ENCODE measurements around the gene CD274. TPM values are rescaled to one million over a fixed set of nuclear protein-coding genes. Genes with fewer than 3 reads are reported as not detected.

CD274 gene
- total and polyA plus RNA-seq, 2 of the 8 experiments (the other 6 are each of a cell fraction or from before 2014, with no cell fraction given): 0.08 to 0.15 TPM

GRCh38 chr9:5453673-5454072 lies 3.3 kb downstream of the CD274 start:
- H2BK20ac ChIP-seq (ENCODE audit: low read length): no peak overlapping the region
- no peak overlapping the region for H3K4ac ChIP-seq (replicated peaks; ENCODE audit: insufficient read length, low read depth, low read length)
- H3K18ac ChIP-seq (ENCODE audit: extremely low read depth, low read length): no peak overlapping the region
- no peak overlapping the region for H2BK15ac ChIP-seq (ENCODE audit: low read length)
- no peak overlapping the region for H3K4me3 ChIP-seq (ENCODE audit: extremely low read depth in 1 of 4, insufficient read depth in 2 of 4, low read depth in 3 of 4, low read length in 4 of 4)
- H4K91ac ChIP-seq (replicated peaks; ENCODE audit: insufficient read length, low read length): no peak overlapping the region
- H2BK5ac ChIP-seq (ENCODE audit: low read depth, low read length): no peak overlapping the region
- H3K4me1 ChIP-seq (replicated peaks in 1 of 4; ENCODE audit: control insufficient read depth in 3 of 4, insufficient read depth in 4 of 4, low read length in 3 of 4): peaks cover 0 to 2% (median under 1%) of the 10 kb centered on the region in 4 experiments; a peak in 2 of 7 replicates
- ChIA-PET CTCF (ENCODE audit: partially characterized antibody) (no interaction called here), POLR2A (ENCODE audit: partially characterized antibody) (no interaction called here)
- H3K27me3 ChIP-seq (replicated peaks in 1 of 4; ENCODE audit: control insufficient read depth in 3 of 4, extremely low read depth in 1 of 4, insufficient read depth in 3 of 4, low read length in 3 of 4): no peaks in the 10 kb centered on the region; a peak in 1 of 7 replicates
- H3K79me1 ChIP-seq (ENCODE audit: low read depth, low read length): no peaks in the 10 kb centered on the region
- FAIRE-seq (no peak), DNase-seq (ENCODE audit: low read depth in 1 of 2, low spot score in 2 of 2) (no peak)
- 48% methylated on average over 2 of the region's 2 CpGs; no CpG with 5 or more reads in 1 of the 2 experiments for WGBS, 2 experiments (ENCODE audit: extremely low coverage in 1 of 2, insufficient coverage in 1 of 2, insufficient read length in 1 of 2, insufficient replicate concordance in 2 of 2, low coverage in 1 of 2, low lambda C conversion rate in 2 of 2, missing lambda C conversion rate in 1 of 2)
- no peak overlapping the region for H3K14ac ChIP-seq (ENCODE audit: insufficient read length)
- no peak overlapping the region for H4K5ac ChIP-seq (ENCODE audit: insufficient read length, low read depth, low read length)
- no peak overlapping the region for H2BK120ac ChIP-seq (replicated peaks; ENCODE audit: low read depth, low read length)
- no peak overlapping the region for H2BK12ac ChIP-seq (ENCODE audit: low read depth, low read length)
- H3K36me3 ChIP-seq (ENCODE audit: control insufficient read depth in 2 of 4, insufficient read depth in 4 of 4, low read length in 3 of 4): no peaks in the 10 kb centered on the region
- no peak overlapping the region for H2AK5ac ChIP-seq (ENCODE audit: low read depth, low read length)
- no peak overlapping the region for H3K27ac ChIP-seq (ENCODE audit: low read depth, low read length)
- no peak overlapping the region for H4K8ac ChIP-seq (ENCODE audit: extremely low read depth, insufficient read depth, low read length)
- H4K20me1 ChIP-seq (replicated peaks in 1 of 2; ENCODE audit: control insufficient read depth in 1 of 2, insufficient read depth in 2 of 2, low read length in 2 of 2): no peaks in the 10 kb centered on the region
- no peaks in the 10 kb centered on the region for H3K79me2 ChIP-seq (ENCODE audit: control insufficient read depth in 1 of 2, insufficient read depth in 2 of 2, low read length in 2 of 2)
- no peaks in the 10 kb centered on the region; the same call in 1 of the 2 replicates for H3K23me2 ChIP-seq (ENCODE audit: low read depth, low read length)
- H3K4me2 ChIP-seq (ENCODE audit: insufficient read depth in 1 of 2, low read depth in 2 of 2, low read length in 2 of 2): no peak overlapping the region
- H3K9me3 ChIP-seq (ENCODE audit: insufficient read depth in 2 of 2, low read depth in 1 of 2, low read length in 1 of 2): no peaks in the 10 kb centered on the region
- H3K9ac ChIP-seq (replicated peaks in 1 of 4; ENCODE audit: extremely low read depth in 1 of 4, low read depth in 3 of 4, low read length in 3 of 4): no peak overlapping the region
- no peak overlapping the region for H3K56ac ChIP-seq (replicated peaks; ENCODE audit: insufficient read length, low read depth, low read length)
- H2AFZ ChIP-seq (ENCODE audit: low read length): no peak overlapping the region
- H3K23ac ChIP-seq (ENCODE audit: insufficient read length): no peak overlapping the region
- TF ChIP-seq POU5F1 (IDR thresholded peaks at IDR 0.05; ENCODE audit: low read depth, low read length) (no peak), RBBP5 (IDR thresholded peaks at IDR 0.05; ENCODE audit: borderline replicate concordance, low read depth, low read length) (no peak), ATF2 (IDR thresholded peaks at IDR 0.05; ENCODE audit: low read length) (no peak), RAD21 (IDR thresholded peaks at IDR 0.05 in 1 of 2, conservative IDR thresholded peaks at IDR 0.05 in 1 of 2; ENCODE audit: low read depth in 2 of 2, low read length in 2 of 2) (no peak), SRF (IDR thresholded peaks at IDR 0.05; ENCODE audit: low read depth, low read length) (no peak), POLR2AphosphoS5 (IDR thresholded peaks at IDR 0.05; ENCODE audit: low read depth, low read length) (no peak), HDAC6 (IDR thresholded peaks at IDR 0.05; ENCODE audit: low read depth, low read length) (no peak), PHF8 (conservative IDR thresholded peaks at IDR 0.05; ENCODE audit: low read depth, low read length) (no peak), KDM4A (IDR thresholded peaks at IDR 0.05; ENCODE audit: low read depth, low read length, severe bottlenecking) (no peak), POLR2A (IDR thresholded peaks at IDR 0.05; ENCODE audit: control extremely low read depth in 1 of 2, low read depth in 2 of 2, low read length in 2 of 2) (no peak), USF2 (IDR thresholded peaks at IDR 0.05; ENCODE audit: low read length) (no peak), CBX5 (IDR thresholded peaks at IDR 0.05; ENCODE audit: low read depth, low read length) (no peak)
